Measurements from ENCODE around the gene RIPK4. TPM values are rescaled to one million over a fixed set of nuclear protein-coding genes. Genes with fewer than 3 reads are reported as not detected.

The RIPK4 gene
- total RNA-seq, 1 donor from 2014 or later = 13.7 TPM

- Mint-ChIP-seq H3K27me3 (no peaks in the 10 kb centered on the region), H3K9me3 (peaks cover 8% of the 10 kb centered on the region), H3K27ac (no peak overlapping the region), H3K4me1 (ENCODE audit: unreplicated experiment) (peaks cover 21% of the 10 kb centered on the region), H3K36me3 (no peaks in the 10 kb centered on the region), H3K4me3 (no peak overlapping the region)
- no peak for DNase-seq (ENCODE audit: extremely low spot score, unreplicated experiment)
- no peak for TF ChIP-seq CTCF (conservative IDR thresholded peaks at IDR 0.05)
Measured at GRCh38 chr21:41705546-41706262, 61.1 kb downstream of the RIPK4 start.

- no peaks in the 10 kb centered on the region for H3K27me3 Mint-ChIP-seq
- H3K36me3 Mint-ChIP-seq = no peaks in the 10 kb centered on the region
- peaks cover 16% of the 10 kb centered on the region for H3K9me3 Mint-ChIP-seq
- peaks cover 21% of the 10 kb centered on the region for H3K4me1 Mint-ChIP-seq (ENCODE audit: unreplicated experiment)
- H3K27ac Mint-ChIP-seq = peak overlapping the region; percentile 64
- no peak for DNase-seq (ENCODE audit: extremely low spot score, unreplicated experiment)
- H3K4me3 Mint-ChIP-seq = no peak overlapping the region
- no peak for TF ChIP-seq CTCF (conservative IDR thresholded peaks at IDR 0.05)
Measured at GRCh38 chr21:41703857-41704501, 62.9 kb downstream of the RIPK4 start.

GRCh38 chr21:41701749-41702148 is 65.1 kb downstream of the RIPK4 start:
- H3K27ac Mint-ChIP-seq = no peak overlapping the region

GRCh38 chr21:41699311-41699710 is 67.5 kb downstream of the RIPK4 start:
- no peak for DNase-seq (ENCODE audit: extremely low spot score, unreplicated experiment)
- peaks cover 24% of the 10 kb centered on the region for H3K4me1 Mint-ChIP-seq (ENCODE audit: unreplicated experiment)
- H3K27me3 Mint-ChIP-seq = no peaks in the 10 kb centered on the region
- H3K9me3 Mint-ChIP-seq = peaks cover 13% of the 10 kb centered on the region
- H3K4me3 Mint-ChIP-seq = no peak overlapping the region
- H3K27ac Mint-ChIP-seq = no peak overlapping the region
- TF ChIP-seq CTCF (conservative IDR thresholded peaks at IDR 0.05) = no peak
- H3K36me3 Mint-ChIP-seq = no peaks in the 10 kb centered on the region

More at GRCh38 chr21:41701749-41702148, 65.1 kb downstream of the RIPK4 start:
- H3K4me1 Mint-ChIP-seq (ENCODE audit: unreplicated experiment) = peaks cover 20% of the 10 kb centered on the region
- H3K36me3 Mint-ChIP-seq = no peaks in the 10 kb centered on the region
- no peak for DNase-seq (ENCODE audit: extremely low spot score, unreplicated experiment)
- H3K4me3 Mint-ChIP-seq = no peak overlapping the region
- H3K27me3 Mint-ChIP-seq = no peaks in the 10 kb centered on the region
- no peak for TF ChIP-seq CTCF (conservative IDR thresholded peaks at IDR 0.05)
- peaks cover 13% of the 10 kb centered on the region for H3K9me3 Mint-ChIP-seq

GRCh38 chr21:41698071-41698470 is 68.8 kb downstream of the RIPK4 start:
- no peak for TF ChIP-seq CTCF (conservative IDR thresholded peaks at IDR 0.05)
- H3K4me3 Mint-ChIP-seq = no peak overlapping the region
- H3K27ac Mint-ChIP-seq = no peak overlapping the region
- DNase-seq (ENCODE audit: extremely low spot score, unreplicated experiment) = no peak
- peaks cover 13% of the 10 kb centered on the region for H3K9me3 Mint-ChIP-seq
- no peaks in the 10 kb centered on the region for H3K36me3 Mint-ChIP-seq
- H3K27me3 Mint-ChIP-seq = no peaks in the 10 kb centered on the region
- peaks cover 20% of the 10 kb centered on the region for H3K4me1 Mint-ChIP-seq (ENCODE audit: unreplicated experiment)

All from type B pancreatic cell (in vitro differentiated cells).